ENCODE results near the gene GPR17.

Gene GPR17

GRCh38 chr2:127644066-127645025 lies 1.6 kb upstream of the GPR17 start:
- no peak overlapping the region for H3K4me3 ChIP-seq (ENCODE audit: low read length)
- DNase-seq (ENCODE audit: low read depth), result no peak
- no peak for TF ChIP-seq CTCF (conservative IDR thresholded peaks at IDR 0.05; ENCODE audit: low read depth, low read length)

DNA sequence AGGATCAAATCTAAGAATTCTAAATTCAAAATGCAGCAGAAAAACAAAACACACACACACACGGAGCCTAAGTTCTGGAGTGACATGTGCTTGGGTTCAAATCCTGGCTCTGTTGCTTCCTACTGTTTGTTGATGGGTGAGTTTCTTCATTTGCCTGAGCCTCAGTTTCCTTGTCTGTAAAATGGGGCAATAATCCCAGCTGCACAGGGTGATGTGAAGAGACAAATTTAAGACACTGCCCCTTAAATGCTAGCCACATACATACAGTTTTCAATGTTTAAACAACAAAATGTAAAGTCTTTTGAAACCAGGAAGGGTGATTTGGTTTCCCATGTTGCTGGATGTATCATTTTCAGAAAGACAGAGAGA lies 943 bp upstream of the GPR17 start:
- no peak for TF ChIP-seq CTCF (conservative IDR thresholded peaks at IDR 0.05; ENCODE audit: low read depth, low read length)
- no peak for DNase-seq (ENCODE audit: low read depth)

GRCh38 chr2:127646487-127647241 lies 711 bp downstream of the GPR17 start:
- no peak for TF ChIP-seq CTCF (conservative IDR thresholded peaks at IDR 0.05; ENCODE audit: low read depth, low read length)
- H3K4me3 ChIP-seq (ENCODE audit: low read length), result no peak overlapping the region
- no peak for DNase-seq (ENCODE audit: low read depth)

More for the DNA sequence above, 943 bp upstream of the GPR17 start:
- H3K4me3 ChIP-seq (ENCODE audit: low read length), result no peak overlapping the region

- no peak for DNase-seq (ENCODE audit: low read depth)
- no peak overlapping the region for H3K4me3 ChIP-seq (ENCODE audit: low read length)
- no peak for TF ChIP-seq CTCF (conservative IDR thresholded peaks at IDR 0.05; ENCODE audit: low read depth, low read length)
These were observed 1.6 kb downstream of the GPR17 start for GRCh38 chr2:127647242-127648190.

DNA sequence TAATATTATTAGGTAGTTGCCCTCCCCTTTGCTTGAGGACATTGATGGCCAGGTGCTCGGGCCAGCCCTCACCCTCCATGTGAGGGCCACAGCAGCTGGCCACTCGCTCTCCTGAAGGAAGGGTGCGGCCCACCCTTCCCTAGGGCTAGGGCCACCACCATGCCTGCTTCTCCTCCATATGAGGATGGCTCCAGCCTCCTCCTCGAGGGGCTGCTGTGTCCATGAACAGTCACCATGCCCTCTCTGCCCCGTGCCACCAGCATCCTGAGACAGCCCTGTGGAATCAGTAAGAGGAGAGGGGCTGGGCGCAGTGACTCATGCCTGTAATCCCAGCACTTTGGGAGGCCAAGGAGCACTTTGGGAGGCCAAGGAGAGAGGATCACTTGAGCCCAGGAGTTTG lies 2.4 kb downstream of the GPR17 start:
- no peak for TF ChIP-seq CTCF (conservative IDR thresholded peaks at IDR 0.05; ENCODE audit: low read depth, low read length)
- H3K4me3 ChIP-seq (ENCODE audit: low read length), result no peak overlapping the region
- DNase-seq (ENCODE audit: low read depth), result no peak

GRCh38 chr2:127649100-127649611 lies 3.2 kb downstream of the GPR17 start:
- no peak for TF ChIP-seq CTCF (conservative IDR thresholded peaks at IDR 0.05; ENCODE audit: low read depth, low read length)
- DNase-seq (ENCODE audit: low read depth), result no peak
- no peak overlapping the region for H3K4me3 ChIP-seq (ENCODE audit: low read length)
